GM19025 (cell line): ENCODE measurements around the gene LRRC8A.
"Not testable (repeated sequence)": the region's sequence is repeated elsewhere in the genome, so short reads cannot be mapped to it uniquely, and the experiment has no call there.

Experiments
- ATAC-seq: cut with Tn5 transposase; IDR thresholded peaks from one replicate; pipeline ENCODE4 v1.9.1; 2021; ENCODE audit warnings: mild to moderate bottlenecking, low read depth, moderate library complexity; ENCODE audit not compliant: unreplicated experiment

LRRC8A gene

DNA sequence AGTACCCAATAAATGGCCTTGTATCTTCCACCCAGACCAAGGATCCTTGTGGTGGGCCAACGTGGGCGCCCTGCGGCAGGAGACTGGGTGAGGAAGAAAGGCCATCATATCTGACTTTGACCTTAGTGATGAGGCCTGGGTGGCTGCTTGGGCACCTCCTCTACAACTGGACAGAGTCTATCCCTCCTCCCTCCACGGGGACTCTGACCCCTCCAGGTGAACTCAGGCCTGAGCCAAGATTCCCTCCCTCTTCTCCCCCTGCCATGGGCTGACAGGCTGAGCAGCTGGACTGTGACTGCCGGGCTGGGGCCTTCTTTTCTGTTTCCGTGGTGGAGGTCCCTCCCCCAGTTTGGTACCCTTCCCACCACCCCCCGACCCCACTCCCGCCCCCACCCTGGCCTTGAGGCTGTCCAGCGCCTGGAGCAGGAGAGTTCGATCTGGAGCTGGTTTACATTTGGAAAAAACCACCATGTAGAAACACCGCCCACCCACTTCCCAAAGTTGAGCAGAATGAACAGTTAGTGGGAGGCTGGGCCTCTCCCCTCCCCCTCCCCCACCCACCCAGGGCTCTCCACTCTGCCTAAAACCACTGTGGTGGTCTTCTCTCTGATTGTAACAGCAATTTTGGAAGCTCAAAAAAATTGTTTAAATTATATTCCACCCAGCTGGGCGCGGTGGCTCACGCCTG, 37.6 kb downstream of the LRRC8A start:
- no peak for ATAC-seq

DNA sequence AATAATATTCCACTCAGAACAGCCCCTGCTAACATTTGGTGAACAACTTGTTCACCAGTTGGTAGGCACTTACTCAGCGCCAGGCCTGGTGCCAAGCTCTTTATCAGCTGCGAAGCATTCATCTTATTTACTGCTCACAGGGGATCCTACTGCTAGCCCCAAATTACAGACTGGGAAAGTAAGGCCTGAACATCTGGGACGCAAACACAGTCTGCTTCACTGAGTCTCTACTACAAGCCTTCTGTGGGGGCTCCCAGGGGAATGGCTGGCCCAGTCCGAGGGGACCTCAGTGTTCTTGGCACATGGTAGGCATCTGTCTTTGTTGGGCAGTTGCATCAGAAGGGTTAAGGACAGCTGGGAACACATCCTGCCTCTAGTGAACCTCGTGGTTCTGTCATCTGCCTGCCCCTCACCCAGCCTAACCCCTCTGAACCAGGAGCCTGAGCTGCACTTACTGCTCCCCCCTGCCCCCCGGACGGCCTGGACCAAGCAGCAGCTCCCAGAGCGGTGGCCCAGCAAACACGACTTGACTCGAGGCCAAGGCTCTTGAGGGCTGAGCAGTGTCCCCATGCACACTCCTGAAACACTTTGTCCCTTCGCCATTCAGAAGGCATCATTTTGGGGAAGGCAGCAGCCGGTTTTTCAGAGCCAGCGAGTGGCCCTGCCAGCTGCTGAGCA, 38.6 kb downstream of the LRRC8A start, which contains the start of gene PHYHD1:
TSS of gene PHYHD1 (plus strand) at position 602 of the 678 bp plus-strand sequence. CDS start 1,342 bp downstream, outside the sequence.
- ATAC-seq, result no peak

GRCh38 chr9:128921881-128922763, 40.2 kb downstream of the LRRC8A start:
- no peak for ATAC-seq

GRCh38 chr9:128923493-128923883, 41.6 kb downstream of the LRRC8A start:
- no peak for ATAC-seq

DNA sequence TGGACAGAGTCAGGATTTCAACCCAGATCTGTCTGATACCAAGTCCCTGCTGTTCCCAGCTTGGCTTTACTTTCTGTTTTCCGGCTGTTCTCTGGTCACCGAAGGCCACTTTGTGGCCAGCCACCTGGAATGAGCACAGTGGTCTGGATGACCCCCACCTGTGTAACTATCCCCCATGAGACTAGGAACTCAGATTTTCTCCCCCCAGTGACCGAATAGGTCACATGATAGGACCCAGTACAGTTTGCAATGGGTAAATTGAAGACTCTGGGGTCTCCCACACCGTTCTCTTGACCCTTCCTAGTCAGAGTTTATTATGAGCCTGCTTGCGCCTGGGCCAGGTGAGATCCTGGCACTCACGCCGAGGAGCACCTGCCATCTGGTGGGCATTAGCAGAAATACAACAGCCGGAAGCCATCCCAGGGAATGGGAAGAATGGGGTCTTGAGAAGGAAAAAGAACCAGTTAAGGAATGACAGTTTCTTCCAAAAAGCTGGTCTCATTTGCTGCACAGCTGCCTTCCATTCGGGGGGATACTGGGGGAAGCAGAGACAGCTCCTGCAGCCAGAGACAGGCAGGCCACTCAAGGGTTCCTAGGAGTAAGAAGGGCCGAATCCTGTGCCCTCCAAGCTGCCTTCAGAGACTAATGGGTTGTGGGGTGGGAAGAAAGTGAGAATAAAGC, 45.9 kb downstream of the LRRC8A start:
- no peak for ATAC-seq

DNA sequence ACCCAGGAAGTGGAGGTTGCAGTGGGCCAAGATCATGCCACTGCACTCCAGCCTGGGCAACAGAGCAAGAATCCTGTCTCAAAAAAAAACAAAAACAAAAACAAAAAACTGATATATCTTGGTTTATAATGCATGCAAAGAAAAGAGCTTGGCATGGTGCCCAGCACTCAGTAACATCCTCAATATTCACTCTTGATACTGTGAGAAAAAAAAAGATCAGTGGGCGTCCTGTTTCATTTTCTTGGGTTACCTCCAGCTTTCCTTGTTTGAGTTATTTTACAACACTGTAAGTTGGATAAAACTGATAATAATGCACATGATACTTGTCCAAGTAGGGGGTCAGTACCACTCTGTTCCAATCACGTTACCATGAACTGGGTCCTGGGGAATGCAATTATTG, 46.7 kb downstream of the LRRC8A start:
- ATAC-seq, result no peak

DNA sequence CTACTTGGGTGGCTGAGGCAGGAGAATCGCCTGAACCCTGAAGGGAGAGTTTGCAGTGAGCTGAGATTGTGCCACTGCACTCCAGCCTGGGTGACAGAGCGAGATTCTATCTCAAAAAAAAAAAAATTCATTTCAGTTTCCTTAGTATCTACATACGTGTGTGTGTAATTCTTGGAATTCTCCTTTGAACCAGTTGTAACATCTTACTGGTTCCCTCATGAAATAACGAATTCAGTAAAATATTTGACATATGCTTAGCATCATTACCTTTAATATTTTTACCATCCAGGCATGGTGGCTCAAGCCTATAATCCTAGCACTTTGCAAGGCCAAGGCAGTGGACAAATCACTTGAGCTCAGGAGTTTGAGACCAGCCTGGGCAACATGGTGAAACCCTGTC, 47.6 kb downstream of the LRRC8A start:
- ATAC-seq, result no peak

DNA sequence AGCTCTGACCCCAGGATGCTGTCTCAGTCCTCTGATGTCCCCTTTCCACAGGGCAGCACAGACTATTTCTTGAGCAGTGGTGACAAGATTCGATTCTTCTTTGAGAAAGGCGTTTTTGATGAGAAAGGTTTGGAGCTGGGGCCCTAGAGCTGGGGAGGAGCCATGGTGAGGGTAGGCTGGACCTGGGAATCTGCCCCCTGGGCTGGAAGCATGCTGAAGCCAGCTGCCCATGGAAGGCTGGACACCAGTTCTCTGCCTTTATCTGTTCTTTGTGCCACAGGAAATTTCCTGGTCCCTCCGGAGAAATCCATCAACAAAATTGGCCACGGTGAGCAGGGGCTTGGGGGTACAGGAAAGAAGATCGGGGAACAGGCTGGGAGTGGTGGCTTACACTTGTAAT, 51.8 kb downstream of the LRRC8A start:
- no peak for ATAC-seq

GRCh38 chr9:128936171-128936865, 54.4 kb downstream of the LRRC8A start:
- no peak for ATAC-seq

DNA sequence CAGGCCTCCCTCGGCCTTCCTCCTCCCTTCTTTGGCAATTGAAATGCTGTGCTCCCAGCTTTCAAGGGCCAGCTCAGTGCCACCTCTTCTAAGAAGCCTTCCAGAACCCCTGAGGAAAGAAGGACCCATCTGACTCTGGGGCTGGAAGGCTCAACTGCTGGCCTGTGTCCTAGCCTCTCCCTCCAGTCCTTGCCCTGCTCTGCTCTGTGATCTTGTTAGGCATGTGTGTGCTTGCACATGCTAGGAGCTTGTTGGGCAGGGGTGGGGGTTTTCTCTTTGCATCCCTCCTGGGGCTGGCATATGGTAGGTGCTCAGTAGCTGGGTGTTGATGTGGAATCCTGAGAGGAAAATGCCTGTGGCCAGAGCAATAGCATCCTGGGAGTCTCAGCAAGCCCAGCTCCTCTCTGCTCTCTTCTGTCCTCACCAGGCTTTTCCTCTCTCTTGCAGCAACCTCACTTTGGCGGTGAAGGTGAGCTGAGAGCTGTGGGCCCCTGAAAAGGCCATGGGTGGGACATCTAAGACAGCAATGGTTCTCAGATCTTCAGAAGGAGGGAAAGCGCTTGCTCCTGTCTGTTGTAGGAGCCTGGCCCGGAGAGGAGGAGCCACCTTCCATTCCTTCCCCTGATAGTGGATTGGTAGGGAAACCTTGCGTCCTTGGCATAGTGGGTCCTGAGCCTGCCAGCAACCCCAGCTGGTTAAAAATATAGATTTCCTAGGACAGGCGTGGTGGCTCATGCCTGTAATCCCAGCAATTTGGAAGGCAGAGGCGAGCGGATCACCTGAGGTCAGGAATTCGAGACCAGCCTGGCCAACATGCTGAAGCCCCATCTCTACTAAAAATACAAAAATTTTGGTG, 55.6 kb downstream of the LRRC8A start:
- no peak for ATAC-seq

DNA sequence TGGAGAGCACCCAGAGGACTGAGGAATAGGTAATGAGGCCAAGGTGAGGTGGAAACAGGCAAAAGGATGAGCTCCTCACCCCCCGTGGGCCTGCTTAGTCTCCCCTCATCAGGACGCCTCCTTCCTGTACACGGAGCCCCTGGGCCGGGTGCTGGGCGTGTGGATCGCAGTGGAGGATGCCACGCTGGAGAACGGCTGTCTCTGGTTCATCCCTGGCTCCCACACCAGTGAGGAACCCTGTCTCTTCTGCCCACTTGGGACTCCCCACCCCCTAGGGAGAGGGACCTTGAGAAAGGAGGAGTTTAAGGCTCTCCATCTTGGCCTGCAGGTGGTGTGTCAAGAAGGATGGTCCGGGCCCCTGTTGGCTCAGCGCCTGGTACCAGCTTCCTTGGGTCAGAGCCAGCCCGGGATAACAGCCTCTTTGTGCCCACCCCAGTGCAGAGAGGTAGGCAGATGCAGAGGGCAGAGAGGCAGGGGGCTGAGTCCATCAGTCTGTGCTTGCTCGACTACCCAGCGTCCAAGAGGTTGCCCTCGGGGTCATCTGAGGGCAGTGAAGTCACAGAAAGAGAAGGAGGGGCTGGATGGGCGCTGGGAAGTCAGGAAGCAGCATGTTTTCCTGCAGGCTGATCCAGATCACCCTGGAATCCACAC, 58.5 kb downstream of the LRRC8A start:
- no peak for ATAC-seq

- no peak for ATAC-seq
Observed at GRCh38 chr9:128940946-128941755, 59.2 kb downstream of the LRRC8A start.

GRCh38 chr9:128943832-128944620, 62.1 kb downstream of the LRRC8A start:
- no peak for ATAC-seq

GRCh38 chr9:128944966-128945365, 63.0 kb downstream of the LRRC8A start:
- not testable (repeated sequence) for ATAC-seq

GRCh38 chr9:128945798-128946501, 64.0 kb downstream of the LRRC8A start:
- ATAC-seq, result no peak

DNA sequence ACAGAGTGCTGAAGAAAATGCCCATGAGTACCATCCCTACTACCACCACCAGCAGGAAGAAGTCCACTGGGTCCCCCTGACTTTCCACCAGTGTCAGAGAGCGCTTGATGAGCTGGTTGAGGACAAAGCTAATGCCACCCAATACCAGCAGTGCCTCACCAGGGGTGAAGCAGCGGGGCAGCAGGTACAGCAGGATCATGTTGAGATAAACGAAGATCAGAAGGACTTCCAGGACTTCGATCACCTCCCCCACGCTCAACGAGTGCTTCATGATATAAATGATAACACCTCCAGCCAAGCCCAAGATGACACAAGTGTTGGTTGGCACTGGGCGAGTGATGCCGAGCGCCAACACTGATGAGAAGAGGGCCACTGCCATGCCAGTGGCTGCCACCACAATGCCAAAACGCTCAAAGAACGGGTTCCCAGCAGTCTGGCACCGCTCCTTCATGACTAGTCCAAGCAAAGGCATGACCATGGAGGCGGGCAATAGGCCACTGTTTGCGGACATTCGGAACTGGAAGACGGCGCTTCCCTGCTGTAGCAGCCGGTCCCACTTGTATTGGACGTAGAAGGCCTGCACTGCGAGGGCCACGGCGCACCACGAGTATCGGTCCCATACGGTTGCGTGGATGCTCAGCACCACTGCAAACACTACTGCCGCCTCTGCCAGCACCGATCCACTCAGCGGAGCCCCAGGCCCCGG, 64.8 kb downstream of the LRRC8A start:
- peak; percentile 15 for ATAC-seq
